Brain pericyte (primary cell): ENCODE measurements around the gene THSD7A.
A peak's percentile ranks its signal among the peaks of the same experiment; 100 is the strongest.

Source experiments
- DNase-seq: peaks from one replicate; pipeline ENCODE4 v3.0.0-alpha.2; 2012; ENCODE audit warnings: low read depth, low spot score

Gene THSD7A

GRCh38 chr7:11343136-11343535, 488.9 kb downstream of the THSD7A start:
- DNase-seq = no peak

GRCh38 chr7:11341285-11341944, 490.6 kb downstream of the THSD7A start:
- DNase-seq = peak; percentile 10

GRCh38 chr7:11336432-11336831, 495.6 kb downstream of the THSD7A start:
- DNase-seq = no peak

GRCh38 chr7:11335947-11336346, 496.1 kb downstream of the THSD7A start:
- DNase-seq = no peak

DNA sequence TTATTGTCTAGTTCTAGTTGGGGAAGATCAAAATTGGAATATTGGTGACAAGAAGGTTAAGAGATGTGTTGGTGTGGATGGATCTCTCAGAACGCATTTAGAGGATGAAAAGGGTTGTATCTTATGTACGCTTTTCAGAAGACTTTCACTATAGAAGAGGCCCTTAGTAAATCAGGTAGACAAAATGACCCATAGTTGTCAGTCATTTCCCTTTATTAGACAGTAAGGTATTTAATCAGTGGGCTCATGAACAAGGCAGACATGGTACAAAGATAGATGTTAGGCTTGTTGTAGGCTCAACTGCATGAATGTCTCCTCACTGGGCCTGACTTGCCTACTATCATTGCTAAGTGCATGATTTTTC, 499.2 kb downstream of the THSD7A start:
- DNase-seq = no peak

- no peak for DNase-seq
Observed at GRCh38 chr7:11332186-11332864, 499.7 kb downstream of the THSD7A start.

DNA sequence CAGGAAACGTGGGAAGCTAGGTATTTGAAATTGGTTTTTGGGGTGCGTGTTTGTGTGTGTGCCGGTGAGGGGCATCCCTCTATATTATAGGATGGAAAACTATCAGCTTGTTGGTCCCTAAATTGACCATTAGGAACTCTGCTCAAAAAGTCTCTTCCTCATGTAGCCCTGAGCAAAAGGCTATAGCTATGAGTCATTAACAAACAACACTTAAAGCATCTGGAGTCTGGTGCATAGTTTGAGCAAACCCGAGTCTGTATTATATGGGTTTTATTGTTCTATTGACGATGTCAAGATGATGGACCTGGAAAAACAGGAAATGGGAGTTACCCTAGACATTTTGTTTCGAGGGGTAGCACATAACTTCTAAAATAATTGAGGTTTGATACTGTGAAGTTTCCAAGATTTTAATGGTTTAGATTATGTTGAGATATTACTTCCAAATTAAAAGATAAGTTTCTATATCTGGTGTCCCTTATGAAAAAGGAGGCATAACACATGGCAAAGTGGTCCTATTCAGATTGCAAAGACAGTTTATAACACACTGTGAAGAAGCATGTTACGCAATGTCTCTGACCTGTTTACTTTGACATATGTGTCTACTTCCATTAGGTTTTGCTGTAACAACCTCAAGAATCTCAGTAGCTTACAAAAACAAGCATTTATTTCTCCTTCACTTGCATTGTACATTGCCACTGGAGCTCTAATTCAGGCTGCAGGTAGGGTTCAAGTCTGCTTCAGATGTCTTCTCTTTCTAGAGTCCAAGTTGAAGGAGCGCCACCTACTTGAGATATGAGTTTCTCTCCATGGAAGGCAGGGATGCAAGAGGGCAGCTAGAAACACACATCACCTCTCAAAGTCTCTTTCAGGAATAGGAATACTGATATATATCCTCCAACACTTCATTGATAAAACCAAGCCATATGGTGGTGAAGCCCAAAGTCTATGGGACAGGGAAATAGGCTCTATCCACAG, 500.6 kb downstream of the THSD7A start:
- DNase-seq = no peak

GRCh38 chr7:11330717-11331116, 501.3 kb downstream of the THSD7A start:
- DNase-seq = no peak

- no peak for DNase-seq
Observed at GRCh38 chr7:11330208-11330607, 501.8 kb downstream of the THSD7A start.

DNA sequence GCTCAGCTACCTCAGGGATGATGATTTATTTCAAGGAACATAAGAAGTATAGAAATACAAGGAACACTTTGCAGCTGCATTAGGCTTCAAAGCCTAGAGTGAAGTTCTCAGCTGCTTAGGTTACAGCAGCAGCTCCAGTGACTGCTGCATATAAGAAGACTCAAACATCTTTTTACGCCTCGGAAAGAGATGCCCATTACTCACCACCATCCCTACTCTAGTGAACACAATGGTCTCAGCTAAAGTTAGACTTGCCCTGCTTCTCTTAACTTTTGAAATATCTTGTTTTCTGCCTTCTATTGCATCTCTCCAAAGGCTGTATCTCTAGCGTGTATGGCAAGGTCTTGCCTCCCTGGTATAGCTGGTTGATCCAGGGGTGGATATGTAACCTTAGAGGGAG, 502.4 kb downstream of the THSD7A start:
- no peak for DNase-seq

DNA sequence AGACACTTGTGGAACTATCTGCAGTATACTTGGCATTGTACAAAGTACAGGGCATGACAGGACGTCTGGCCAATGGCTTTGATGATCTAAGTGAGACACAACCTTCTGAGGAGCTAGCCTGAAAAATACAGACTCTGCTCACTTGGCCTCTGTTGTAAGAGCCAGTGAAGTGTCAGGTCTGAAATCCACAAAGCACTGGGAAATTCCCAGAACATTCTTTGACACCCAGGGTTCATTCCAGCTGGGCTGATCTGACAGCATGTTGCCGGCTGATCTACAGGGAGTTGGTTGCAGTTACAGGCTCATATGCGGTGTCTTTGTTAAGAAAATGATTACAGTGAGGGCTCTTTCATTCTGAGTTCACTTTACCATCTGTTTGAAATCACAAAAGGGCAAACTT, 503.7 kb downstream of the THSD7A start:
- no peak for DNase-seq

DNA sequence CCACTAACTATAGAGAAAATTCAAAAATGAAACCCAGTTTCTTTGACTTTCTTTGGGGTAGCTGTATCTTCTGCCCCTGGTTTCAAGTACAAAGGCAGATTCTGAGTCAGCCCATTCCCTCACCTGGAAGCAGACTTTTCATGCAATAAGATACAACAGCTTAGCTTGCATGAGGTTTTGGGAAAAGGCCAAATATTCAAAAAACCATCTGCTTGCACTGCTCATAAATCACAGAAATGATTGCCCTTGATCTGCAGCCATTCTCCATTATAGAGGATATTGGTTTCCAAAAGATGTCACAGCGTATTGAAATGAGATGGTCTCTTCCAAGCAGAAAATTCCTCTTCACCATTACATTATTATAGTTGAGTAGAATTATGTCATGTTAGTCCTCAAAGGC, 504.4 kb downstream of the THSD7A start:
- no peak for DNase-seq
